HG03103 (cell line): ENCODE measurements around the gene NR2F1.

ENCODE experiments used
- ATAC-seq: cut with Tn5 transposase; IDR thresholded peaks from one replicate; pipeline ENCODE4 v1.9.1; 2021; ENCODE audit warnings: low read depth; ENCODE audit not compliant: unreplicated experiment

NR2F1 gene

GRCh38 chr5:93603793-93604643 lies 21.0 kb downstream of the NR2F1 start:
- ATAC-seq = no peak

DNA sequence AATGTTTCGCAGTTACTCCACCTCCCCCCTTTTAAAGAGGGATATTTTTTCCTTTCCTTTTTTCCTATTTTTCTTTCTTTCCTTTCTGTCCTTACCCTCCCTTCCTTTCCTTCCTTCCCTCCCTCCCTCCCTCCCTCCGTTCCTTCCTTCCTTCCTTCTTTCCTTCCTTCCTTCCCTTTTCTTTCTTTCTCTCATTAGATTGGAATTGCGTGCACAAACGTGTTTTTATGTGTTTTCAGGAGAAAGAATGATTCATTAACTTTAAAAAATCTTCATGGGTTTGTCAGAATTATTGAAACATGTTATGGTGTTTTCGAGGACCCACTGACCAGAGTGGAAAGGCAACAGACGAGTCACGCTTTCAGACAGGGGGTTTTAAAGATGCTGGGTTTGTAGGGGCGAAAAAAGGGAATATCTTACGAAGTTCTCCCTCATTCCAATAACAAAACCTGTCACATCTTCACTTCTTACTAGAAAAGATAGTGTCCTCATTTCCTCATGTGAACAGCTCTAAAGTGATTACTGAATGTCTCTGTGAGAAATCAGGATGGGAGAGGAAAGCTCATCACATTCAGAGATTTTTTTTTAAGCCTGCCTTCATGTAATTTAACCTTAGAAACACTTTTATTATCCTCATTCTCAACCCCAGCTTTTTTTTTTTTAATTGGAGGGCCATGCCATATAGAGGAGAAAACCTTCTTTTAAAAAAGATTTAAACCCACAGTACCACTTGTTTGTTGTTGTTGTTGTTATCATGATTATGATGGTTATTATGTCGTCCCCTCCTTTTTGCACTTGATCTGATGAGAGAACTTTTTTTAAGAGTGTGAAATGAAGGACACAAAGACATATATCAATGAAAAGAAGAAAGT lies 21.9 kb downstream of the NR2F1 start:
- ATAC-seq = no peak

DNA sequence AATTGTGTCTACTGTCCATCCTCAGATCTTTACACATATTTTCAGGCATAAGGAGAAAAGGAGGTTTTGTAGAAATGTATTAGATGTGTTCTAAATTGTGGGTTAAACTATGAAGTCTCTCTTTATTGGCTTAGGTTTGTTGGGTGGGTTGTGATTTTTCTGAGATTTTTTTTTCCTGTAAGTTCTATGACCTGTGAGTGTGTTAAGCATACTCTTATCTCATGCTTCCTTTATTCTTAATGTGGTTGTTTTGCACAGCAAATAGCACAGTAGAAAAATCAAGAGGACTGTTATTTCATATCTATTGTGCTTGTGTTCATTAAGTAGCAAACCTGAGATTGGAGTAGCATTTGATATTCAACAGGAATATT lies 23.3 kb downstream of the NR2F1 start:
- ATAC-seq = no peak

DNA sequence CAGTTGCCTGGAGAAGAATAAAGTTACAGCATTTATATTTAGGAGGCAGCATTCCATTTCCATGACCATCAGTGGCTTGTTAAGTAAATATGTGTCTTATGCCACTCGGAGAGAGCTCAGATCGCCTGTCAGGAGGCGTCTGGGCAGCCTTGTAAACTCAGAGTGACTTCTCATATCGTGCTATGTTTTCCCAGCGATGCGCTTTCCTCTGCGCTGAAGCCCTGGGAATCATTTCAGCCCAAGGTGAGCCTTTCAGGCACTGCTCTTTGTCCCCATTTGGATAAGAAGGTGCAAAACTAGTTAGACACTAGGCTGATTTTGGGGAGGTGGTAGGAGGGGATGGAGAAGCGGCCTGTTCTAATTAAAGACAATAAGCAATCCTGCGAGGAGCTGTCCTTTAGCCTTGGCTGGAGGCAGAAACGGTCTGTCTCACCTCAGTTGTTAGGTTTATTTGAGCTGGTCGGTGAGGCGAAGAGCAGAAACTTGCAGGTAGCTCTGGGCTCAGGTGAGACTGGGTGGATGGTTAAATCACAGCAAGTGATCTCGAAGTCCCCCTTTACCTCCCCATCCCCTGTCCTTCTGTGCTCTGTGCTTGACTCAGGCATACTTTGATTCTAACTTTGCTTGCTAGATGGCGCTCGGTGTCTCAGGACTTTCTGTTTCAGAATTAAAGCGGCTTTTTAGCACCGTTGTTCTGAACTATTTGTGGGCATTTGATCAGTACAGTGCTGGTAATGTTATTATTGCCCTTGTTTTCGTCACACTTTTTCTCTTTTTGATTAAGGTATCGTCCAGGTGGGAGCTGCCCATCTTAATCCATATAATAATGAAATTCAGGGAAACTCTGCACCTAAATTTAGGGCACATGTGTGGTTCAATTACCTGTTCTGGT lies 24.6 kb downstream of the NR2F1 start:
- ATAC-seq = peak; percentile 81

- ATAC-seq = no peak
These were observed 25.8 kb downstream of the NR2F1 start for GRCh38 chr5:93608855-93609254.

DNA sequence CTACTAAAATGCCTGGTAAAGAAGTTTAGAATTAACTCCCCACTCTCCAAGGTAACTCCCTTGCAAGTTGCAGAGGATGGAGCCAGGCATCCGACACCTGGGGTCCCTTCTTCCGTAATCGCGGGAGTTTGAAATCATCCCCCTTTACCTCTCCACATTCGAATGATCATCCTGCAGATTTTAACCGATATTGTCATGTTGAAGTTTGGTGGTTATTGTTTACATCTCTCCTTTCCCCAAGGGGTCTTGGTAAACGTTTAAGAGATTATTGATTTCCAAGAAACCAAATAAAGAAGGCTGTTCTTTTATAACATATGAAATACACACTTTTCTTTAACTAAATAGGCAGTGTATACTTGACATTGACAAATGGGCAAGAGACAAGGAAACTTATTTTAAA lies 26.7 kb downstream of the NR2F1 start:
- ATAC-seq = no peak

DNA sequence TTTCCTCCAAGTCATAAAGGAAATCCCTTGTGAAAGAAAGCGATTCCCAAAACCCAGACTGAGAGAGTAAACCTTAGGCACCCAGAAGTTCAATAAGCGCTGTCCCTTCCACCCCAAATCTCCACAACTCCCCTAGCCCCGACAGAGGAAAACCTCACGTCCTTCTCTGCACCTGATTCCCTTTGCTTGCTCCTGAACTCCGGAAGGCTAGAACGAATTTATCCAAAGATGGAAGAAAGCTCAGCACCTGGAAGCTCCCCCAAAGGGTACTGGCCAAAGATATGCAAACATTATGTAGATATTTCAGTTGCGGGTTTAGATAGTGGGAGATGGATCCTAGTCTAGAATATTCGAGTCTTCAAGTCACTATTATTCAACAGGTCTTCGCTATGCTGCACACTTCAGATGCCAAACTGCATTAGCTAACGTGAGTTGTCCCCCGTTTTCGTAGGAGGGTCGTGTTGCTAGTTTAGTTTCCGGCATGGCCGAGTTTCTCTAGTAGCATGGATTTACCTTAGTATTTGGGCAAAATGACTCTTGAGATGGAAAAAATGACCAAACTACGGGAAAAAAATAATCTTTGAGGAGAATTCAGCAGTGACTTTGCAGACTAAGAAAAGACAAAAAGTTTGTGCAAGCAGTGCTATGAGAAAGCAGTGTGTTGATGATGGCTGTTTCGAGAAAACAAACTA lies 27.7 kb downstream of the NR2F1 start:
- ATAC-seq = no peak

GRCh38 chr5:93611273-93611975 lies 28.4 kb downstream of the NR2F1 start:
- no peak for ATAC-seq

GRCh38 chr5:93611976-93612854 lies 29.2 kb downstream of the NR2F1 start:
- ATAC-seq = no peak

GRCh38 chr5:93612855-93613243 lies 29.8 kb downstream of the NR2F1 start:
- no peak for ATAC-seq

DNA sequence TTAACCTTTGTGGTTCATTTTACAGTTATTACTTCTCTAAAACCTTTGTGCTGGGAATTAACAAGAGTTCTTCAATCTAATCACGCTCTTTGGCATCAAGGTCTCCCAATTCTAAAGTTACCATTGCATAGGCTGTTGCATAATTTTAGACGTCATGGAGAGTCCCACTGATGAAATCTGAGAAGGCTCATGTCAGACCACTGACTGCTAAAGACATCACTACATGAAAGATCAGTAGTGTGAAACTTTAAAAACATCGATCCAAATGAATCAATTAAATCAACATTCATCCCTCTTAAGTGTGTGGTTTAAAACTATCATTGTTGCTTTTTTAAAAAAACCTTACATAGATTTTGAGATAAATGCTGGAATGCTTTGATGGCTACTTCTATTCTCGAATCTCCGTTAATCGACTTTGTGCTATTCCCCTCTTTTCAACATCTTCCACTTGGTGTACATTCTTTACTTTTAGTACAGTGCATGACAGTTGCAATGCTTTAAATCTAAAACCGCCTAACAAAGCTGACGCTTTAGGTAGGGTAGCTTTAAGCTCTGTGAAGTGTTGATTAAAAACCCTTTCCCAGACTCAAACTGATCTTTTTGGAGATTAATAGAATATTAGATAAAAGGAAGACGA lies 33.6 kb downstream of the NR2F1 start:
- ATAC-seq = no peak

GRCh38 chr5:93620487-93621326 lies 37.7 kb downstream of the NR2F1 start:
- ATAC-seq = peak; percentile 96

GRCh38 chr5:93621327-93621798 lies 38.3 kb downstream of the NR2F1 start:
- no peak for ATAC-seq

DNA sequence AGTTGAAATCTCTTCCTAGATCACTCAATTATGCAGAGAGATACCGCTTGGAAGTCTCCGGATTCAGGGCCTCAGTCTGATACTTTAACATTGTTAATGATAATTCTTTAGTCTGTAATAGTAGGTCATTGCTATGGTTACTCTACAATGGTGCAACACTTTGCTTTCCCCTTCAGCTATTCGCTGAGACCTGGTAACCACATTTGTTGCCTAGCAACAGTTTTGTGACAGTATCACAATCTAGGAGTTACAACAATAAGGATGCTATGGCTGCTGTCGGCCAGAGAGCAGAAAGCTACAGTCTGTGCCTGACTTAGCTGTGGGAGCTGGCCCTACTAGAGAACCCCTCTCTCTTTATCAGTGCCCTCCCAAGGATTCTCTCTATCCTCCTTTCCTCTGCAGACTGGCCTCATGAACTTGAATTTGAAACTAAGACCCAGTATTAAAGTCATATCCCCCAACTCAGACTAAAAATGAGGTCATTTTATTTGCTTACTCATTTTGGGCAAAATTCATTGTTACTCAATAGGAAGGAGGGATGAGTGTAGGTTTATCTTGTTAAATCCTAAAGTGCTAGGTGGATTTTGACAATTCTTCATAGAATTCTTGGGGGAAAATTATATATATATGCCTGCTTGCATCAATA lies 39.3 kb downstream of the NR2F1 start:
- ATAC-seq = no peak

DNA sequence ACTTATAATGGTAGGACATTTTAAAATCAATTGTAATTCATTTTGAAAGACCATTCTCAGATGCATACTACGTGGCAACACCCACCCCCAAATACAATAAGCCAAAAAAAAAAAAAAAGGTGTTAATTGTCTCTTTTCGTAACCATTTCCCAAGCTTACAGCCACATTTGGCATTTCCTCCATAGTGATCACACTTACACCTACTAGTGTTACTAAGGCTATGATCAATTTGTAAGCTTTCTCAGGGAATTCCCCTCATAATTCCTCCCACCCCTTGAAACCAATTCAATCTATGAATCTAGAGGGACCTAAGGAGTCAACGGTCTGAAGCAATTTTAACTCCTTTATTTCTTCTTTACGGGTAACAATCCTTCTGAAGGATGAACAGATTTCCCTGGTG lies 40.1 kb downstream of the NR2F1 start:
- ATAC-seq = no peak

DNA sequence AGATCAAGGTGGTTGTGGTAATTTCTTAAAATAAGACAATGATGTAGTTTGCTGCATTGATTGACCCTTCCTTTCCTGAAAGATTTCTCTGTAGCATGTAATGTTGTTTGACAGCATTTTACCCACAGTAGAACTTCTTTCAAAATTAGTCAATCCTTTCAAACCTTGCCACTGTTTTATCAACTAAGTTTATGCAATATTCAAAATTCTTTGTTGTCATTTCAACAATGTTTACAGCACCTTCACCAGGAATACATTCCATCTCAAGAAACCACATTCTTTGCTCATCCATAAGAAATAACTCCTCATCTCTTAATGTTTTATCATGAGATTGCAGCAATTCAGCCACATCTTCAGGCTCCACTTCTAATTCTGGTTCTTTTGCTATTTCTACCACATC lies 43.8 kb downstream of the NR2F1 start:
- no peak for ATAC-seq

GRCh38 chr5:93632327-93632726 lies 49.3 kb downstream of the NR2F1 start:
- ATAC-seq = no peak
